ENCODE data around the gene CELA2B.
"Not testable (repeated sequence)": the region's sequence is repeated elsewhere in the genome, so short reads cannot be mapped to it uniquely, and the experiment has no call there.

The CELA2B gene

DNA sequence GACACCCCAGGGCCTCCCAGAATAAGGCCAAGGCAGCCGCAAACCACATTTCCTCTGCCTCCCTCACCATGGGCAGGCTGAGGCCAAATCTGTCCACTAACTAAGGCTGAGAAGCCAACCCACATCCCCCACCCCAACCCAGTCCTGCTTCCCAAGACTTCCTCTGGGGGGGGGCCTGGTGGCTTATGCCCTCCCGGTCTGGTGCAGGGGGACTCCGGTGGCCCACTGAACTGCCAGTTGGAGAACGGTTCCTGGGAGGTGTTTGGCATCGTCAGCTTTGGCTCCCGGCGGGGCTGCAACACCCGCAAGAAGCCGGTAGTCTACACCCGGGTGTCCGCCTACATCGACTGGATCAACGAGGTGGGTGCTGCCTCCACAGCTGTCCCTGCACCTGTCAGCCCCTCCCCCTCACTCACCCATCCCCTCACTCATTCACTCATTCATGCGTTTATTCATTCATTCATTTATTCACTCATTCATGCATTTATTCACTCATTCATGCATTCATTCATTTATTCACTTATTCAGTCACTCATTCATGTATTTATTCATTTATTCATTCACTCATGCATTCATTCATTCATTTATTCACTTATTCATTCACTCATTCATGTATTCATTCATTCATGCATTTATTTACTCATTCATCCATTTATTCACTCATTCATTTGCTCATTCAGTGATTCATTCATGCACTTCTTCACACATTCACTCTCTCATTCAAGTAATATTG lies 30.3 kb upstream of the CELA2B start:
- DNase-seq = no peak

DNA sequence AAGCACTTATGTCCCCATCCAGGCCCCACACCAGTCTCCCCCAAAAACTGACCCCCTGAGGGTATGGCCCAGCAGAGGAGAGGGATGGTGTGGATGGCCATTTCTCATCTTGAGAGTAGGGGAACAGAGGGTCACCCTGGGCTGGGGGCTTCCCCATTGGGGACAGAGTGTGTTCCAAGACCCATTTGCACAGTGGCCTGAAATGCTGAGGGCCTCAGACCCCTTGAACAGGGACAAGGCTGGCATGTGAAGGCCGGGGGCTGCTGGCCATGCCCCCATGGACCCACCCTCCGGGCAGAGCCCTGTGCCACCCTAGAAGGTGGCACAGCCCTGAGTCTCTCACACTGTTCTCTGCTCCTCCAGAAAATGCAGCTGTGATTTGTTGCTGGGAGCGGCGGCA lies 29.7 kb upstream of the CELA2B start:
- DNase-seq = no peak

DNA sequence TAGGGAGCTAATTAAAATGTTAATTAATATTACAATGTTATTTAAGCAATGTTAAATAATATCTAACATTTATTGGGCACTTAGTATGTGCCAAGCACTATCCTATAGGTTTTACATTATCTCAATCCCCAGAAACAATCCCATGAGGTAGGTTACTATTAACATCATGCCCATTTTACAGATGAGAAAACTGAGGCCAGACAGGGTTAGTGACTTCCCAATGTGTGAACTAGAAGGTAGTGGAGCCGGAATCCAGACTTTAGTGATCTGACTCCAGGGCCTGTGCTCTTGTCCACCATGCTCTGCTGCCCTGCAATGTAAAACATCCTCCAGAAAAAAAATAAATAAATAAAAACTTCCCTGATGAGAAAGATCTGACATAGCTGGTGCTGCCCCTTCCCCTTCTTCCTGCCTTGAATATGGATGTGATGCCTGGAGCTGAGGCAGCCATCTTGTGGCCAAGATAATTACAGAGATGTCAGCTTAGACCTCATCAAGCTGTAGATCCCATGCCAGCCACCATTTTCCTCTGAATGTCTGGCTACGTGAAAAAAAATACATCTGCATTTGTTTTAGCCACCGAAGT lies 26.9 kb upstream of the CELA2B start:
- DNase-seq = no peak

DNA sequence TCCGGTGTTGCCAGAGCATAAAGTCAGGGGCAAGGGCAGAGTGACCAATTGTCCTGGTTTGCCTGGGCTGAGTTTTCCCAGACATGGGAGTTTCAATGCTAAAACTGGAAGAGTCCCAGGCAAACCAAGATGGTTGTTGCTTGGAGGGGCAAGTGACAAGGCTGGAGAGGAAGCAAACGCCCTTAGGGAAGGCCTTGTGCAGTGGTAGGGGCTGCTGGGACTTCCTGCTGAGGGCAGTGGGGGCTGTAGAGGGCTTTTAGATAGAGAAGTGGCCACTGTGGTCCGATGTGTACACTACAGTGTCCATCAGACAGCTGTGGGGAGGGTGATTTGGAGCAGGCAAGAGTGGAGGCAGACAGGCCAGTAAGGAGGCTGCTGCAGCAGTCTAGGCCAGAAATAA lies 26.3 kb upstream of the CELA2B start:
- no peak for DNase-seq

DNA sequence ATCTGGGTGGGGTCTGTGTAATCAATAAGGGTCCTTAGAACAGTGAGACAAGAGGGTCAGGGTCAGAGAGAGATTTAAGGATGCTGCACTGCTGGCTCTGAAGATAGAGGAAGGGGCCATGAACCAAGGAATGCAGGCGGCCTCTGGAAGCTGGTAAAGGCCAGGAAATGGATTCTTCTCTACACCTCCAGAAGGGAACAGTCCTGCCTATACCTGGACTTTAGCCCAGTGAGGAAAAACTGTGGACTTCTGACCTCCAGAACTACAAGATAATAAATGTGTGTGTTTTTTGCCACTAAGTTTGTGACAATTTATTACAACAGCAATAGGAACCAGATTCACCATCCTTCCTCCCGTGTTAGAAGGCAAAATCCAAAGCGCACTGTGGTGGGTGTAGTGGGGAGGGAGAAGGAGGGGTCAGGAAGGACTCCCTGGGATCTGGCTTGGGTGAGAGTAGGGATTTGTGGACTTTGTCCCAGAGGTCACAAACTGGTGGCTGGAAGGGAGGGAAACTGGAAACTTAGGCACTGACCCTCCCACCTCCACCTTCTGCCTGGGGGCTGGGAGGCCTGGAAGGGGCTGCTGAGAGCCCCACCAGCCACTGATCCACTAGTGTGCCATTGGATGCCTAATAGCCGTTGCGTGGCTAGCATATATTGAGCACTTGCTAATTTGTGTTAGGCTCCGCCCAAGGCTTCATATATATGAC lies 24.7 kb upstream of the CELA2B start:
- DNase-seq = no peak

DNA sequence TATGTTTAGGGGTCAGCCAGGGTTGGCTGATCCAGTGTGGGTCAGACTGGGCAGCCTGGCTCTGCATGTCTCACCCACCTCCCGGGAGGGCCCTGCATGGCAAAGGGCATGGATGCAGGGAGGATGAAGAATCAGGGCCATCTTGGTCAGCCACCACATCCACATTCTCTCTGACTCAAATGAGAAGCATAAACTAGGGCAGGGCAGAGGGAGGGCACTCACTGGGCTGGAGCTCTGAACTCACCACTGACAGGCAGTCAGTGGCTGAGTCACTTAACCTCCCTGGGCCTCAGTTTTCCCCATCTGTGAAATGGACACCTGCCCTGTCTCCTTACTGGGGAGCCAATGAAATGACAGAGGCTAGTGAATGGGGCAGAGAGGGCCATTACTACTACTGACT lies 23.7 kb upstream of the CELA2B start:
- DNase-seq = no peak

DNA sequence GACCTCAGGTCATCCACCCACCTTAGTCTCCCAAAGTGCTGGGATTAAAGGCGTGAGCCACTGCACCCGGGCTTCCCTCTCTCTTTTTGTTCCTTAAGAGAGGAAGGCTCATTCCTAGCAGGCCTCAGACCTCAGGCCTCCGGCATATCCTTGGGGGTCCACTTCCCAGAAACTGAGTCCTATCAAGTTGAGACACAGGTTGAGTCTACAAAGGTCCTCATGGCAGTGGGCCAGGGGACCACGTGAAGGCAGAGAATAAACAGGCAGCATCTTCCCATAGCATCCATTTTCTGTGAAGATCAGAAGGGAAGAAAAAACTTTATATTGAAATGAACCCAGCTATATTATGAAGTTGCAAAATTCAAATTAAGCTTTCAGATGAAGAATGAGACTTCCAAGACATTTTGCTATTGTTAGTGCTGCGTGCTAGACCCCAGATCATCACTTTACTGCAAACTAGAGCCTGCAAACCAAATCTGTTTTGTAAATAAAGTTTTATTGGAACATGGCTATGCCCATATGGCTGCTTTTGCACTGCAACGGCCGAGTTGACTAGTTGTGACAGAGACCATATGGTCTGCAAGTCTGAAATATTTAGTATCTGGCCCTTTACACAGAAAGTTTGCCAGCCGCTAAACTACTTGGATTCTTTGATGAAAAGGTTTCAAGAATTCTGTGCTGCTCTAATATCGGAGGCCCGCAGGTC lies 22.9 kb upstream of the CELA2B start:
- DNase-seq = no peak

DNA sequence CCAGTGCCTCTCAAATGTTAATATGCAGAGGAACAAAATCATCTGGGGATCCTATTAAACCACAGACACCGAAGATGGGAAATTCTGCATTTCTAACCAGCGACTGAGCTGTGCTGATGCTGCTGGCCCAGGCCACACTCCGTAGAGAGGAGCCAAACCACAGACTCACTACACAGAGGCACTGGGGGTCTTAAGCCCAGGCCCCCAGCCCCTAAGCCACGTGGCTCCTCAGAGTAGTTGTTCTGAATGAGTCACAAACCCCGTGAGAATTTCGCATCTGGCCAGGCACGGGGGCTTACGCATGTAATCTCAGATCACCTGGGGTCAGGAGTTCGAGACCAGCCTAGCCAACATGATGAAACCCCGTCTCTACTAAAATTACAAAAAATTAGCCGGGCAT lies 22.2 kb upstream of the CELA2B start:
- DNase-seq = no peak

DNA sequence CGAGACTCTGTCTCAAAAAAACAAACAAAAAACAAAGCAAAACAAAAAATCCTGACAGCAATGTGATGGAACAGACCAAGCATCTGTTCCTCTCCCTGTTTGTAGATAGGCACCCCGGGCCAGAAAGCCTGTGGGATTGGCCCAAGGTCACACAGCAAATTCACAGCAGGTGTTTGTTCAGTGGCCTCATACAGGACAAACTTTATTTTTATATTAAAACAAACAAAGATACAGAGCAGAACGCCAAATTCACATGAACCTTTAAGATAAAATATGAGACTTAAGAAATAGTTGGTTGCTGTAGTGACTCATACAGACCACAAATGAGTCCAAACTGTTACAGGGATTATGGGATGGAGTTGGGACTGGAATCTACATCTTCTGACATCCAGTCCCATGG lies 21.6 kb upstream of the CELA2B start:
- DNase-seq = no peak

DNA sequence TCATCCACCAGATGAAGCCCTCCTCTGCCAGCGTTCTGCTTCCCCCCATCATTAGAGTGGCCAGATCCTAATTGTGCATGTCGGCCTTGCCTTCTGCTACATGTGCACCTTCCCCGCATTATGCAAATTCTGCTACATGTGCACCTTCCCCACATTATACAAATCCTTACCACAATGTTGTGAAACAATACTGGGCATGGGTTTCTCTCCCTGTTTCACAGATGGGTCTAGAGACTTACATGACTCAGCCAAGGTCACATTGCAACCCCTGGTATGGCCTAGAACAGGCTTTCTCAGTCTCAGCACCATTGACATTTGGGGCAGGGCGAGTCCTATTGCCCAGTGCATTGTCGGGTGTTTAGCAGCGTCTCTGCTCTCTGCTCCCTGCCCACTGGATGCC lies 20.4 kb upstream of the CELA2B start:
- no peak for DNase-seq

DNA sequence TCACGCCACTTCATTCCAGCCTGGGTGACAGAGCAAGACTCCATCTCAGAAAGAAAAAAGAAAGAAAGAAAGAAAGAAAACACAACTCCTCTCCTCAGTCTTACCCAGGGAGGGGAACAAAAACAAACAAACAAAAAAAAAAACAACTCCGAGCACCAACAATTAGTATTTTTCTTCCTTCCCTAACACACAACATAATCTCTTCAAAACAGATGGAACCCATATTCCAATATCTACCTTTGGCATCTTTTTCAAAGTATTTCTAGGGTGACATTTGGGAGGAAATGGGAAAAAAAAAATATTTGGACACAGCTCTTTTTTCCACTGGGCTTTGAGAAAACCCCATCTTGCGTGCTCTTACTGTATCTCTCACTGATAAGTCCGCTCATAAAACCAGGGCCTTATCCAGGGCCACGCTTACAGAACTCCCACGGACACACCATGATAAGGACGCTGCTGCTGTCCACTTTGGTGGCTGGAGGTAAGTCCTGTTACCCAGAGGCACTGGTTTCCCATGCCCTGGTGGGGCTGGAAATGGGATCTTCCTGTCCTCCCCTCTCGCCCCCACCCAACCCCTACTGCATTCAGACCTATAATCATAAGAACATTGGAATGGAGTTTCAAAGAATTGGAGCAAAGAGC lies 19.5 kb upstream of the CELA2B start, which contains the start of gene CELA2A:
TSS of gene CELA2A (plus strand) at position 420 of the 642 bp plus-strand sequence. CDS start at position 442, 22 bp downstream.
- DNase-seq = no peak

DNA sequence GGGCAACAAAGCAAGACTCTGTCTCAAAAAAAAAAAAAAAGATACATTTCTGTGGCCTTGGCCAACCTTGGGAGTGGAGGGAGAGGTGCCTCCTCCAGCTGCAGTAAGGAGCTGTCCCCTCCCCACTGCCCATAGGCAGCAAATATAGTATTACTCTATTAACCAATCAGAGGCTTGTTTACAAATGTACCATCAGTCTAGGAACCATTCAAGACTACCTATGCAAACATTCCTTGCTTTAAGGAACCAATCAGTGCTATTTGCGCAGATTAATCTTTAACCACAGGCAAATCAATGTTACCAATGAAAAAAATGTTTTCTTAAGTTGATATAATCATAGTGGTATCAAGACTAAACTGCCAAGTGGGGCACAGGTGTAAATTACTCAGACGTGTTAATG lies 18.3 kb upstream of the CELA2B start:
- no peak for DNase-seq

DNA sequence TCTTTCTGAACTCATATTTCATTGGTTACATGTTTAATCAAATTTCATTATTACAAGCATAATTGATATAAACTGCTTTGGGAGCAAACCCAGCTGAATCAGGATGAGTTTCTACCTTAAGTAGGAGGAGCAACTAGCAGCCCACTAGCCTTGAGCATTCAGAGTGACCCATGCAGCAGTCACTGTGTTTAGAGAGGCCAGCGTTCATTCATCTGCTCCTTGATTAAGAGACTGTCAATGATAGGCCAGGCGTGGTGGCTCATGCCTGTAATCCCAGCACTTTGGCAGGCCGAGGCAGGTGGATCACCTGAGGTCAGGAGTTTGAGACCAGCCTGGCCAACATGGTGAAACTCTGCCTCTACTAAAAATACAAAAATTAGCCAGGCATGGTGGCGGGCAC lies 17.5 kb upstream of the CELA2B start:
- DNase-seq = not testable (repeated sequence)

DNA sequence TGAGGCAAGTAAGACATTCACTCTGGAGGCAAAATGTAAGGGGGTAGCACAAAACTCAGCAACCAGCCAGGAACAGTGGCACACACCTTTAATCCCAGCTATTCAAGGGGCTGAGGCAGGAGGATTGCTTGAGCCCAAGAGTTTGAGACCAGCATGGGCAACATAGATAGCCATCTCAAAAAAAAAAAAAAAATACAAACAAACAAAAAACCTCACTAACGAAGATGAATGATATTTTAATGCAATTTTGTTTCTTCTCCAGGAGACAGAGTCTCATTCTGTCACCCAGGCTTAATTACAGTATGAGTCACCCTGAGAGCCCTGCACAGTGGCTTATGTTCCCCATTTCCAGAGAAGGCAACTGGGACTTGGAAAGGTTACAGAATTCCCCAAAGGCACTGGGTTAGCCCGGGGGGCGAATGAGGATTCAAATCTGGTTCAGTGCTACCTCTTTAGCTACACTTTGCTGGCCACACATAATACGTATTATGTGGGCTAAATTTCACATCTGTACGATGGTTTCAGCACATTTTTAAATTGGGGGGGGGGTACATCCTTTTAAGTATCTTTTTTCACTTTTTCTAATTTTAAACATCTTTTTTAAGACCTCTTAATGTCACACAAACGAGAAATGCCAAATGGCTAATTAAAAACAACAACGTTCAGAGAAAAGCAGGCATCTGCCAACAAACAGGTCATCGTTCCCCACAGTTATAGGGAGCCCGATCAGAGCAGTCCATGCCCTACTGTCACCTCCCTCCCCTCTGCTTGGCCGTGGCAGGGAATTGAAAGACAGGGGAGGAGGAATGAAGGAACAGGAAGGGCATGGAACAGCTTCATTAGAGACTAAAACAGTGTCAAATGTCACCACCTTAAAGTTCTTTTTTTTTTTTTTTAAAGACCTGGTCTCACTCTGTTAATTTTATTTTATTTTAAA lies 15.9 kb upstream of the CELA2B start:
- no peak for DNase-seq

DNA sequence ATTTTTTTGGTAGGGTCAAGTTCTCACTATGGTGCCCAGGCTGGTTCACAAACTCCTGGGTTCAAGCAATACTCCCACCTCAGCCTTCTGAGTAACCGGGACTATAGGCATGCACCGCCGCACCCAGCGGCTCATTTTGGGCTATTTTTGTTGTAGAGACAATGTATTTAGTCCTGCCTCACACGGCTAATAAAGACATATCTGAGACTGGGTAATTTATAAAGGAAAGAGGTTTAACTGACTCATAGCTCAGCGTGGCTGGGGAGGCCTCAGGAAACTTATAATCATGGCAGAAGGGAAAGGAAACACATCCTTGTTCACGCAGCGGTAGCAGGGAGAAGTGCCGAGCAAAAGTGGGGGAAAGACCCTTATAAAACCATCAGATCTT lies 15.2 kb upstream of the CELA2B start:
- no peak for DNase-seq

DNA sequence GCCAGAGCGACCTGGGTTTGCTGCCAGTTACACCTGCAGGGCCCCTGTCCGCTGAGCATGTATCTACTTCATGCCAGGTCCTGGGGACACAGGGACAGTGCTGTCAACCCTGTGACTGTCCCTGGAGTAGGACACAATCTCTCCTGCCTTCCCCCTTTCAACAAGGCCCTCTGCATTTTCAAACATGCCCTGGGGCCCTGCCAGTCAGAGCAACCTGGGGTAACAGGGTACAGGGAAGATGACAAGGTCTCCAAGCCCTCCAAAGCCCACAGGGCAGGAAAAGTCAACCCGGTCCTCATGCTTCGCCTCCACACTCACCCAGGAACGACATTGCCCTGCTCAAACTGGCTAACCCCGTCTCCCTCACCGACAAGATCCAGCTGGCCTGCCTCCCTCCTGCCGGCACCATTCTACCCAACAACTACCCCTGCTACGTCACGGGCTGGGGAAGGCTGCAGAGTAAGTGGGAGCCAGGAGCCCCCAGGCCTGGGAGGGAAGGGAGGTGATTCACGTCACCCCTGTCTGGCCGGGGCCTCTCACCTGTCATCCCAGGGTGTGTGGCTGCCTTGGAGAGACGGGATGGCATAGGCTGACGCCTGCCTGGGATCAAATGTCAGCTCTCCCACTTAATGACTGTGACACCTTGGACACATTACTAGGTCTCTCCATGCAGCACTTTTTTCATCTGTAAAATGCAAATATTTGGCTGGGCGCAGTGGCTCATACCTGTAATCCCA lies 12.7 kb upstream of the CELA2B start:
- DNase-seq = not testable (repeated sequence)

DNA sequence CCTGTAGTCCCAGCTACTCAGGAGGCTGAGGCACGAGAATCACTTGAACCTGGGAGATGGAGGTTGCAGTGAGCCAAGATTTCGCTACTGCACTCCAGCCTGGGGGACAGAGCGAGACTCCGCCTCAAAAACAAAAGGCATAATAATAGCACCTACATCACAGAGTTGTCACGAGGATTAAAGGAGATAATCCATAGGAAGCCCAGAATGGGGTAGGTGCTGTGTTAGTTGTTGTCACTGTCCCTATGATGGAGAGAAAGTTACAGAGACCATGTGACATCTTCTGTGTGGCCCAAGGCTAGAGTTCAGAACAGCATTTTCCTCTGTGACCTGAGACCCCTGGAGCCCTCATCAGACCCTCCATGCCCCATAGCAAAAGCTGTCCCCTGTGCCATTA lies 12.0 kb upstream of the CELA2B start:
- DNase-seq = not testable (repeated sequence)

DNA sequence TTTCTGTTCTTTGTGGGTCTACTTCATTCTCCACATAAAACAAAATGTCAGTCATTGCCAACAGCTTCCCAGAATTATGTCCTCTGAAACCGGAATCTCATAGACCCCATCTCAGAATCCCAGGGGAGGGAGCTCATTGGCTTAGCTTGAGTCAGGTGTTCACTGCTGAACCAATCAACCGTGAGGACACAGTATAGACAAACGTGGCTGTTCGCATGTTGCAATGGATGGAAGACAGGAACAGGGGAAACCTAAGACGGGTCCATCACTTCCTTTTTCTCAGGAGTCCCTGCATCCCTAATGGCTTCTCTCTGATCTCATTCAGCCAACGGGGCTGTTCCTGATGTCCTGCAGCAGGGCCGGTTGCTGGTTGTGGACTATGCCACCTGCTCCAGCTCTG lies 10.2 kb upstream of the CELA2B start:
- no peak for DNase-seq

DNA sequence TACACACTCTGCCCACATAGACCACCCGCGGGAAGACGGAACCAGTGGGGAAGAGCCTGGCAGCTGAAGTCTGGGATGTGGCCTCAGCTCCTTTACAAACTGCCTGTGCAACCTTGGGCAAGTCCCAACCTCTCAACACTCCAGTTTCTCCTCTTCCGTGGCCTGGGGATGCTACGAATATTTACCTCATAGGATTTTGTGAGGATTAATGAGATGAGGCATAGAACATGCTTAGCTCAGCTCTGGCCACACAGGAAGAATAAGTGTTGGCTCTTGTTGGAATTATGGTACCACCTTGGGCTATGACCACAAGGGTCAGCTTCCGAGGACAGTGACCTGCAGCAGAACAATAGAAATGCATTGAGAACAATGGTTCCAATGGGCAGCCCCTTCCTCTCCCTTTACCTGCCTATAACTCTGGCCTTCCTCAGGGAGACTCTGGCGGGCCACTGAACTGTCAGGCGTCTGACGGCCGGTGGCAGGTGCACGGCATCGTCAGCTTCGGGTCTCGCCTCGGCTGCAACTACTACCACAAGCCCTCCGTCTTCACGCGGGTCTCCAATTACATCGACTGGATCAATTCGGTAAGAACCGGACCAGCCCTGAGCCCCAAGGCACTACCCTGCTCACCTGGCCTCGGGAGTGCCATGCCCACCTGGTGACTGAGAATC lies 8.8 kb upstream of the CELA2B start:
- DNase-seq = not testable (repeated sequence)

DNA sequence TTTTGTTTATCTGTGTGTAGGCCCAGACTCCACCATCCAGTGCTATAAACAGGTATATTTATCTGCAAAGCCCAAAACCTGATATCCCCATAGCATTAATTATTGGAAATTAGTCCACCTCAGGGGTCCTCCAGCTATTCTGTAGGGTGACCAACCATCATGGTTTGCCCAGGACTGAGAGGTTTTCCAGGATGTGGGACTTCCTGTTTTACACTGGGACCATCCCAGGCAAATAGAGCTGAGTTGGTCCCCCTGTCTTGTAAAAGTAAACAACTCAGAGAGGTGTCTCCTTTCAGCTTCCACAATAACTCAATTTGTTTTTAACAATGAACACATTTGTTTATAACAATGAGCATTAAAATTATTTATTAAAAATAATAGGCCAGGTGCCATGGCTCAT lies 7.8 kb upstream of the CELA2B start:
- DNase-seq = no peak
